Endometrial microvascular endothelial cells (primary cell): Measurements from ENCODE around the gene CACNA1B. TPM values are rescaled to one million over a fixed set of nuclear protein-coding genes. Genes with fewer than 3 reads are reported as not detected.
"Not testable (repeated sequence)": the region's sequence is repeated elsewhere in the genome, so short reads cannot be mapped to it uniquely, and the experiment has no call there.

ENCODE experiments used
- in situ Hi-C: cut with HindIII; loops from 2 replicates; pipeline ENCODE4 v1.10.0; 2017; ENCODE audit warnings: low sequenced_read_pairs, low pct_unique_long_range_greater_than_20kb; ENCODE audit errors: inconsistent ontology term
- total RNA-seq: library from RNA; depleted of rRNA; stranded (reverse); fragments of >200 nt; gene quantifications from one replicate; pipeline ENCODE4 v1.2.3, GENCODE V29; 2015; ENCODE audit errors: inconsistent ontology term

The CACNA1B gene
- total RNA-seq, 1 donor from 2014 or later = not detected

DNA sequence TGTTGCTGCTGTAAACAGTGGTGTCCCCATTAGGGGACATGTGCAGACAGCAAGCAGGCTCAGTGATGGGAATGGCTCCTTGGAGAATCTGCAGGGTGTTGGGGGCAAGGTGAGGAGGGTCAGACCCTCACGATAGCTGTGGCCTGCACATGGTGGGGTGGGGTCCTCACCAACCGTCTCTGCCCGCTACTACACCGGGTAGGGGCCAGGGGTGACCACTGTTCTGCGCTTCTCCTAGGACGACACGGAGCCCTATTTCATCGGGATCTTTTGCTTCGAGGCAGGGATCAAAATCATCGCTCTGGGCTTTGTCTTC lies 4.9 kb downstream of the CACNA1B start:
- in situ Hi-C loops = no loop called here

GRCh38 chr9:137883977-137884376 lies 6.4 kb downstream of the CACNA1B start:
- in situ Hi-C loops = not testable (repeated sequence)

DNA sequence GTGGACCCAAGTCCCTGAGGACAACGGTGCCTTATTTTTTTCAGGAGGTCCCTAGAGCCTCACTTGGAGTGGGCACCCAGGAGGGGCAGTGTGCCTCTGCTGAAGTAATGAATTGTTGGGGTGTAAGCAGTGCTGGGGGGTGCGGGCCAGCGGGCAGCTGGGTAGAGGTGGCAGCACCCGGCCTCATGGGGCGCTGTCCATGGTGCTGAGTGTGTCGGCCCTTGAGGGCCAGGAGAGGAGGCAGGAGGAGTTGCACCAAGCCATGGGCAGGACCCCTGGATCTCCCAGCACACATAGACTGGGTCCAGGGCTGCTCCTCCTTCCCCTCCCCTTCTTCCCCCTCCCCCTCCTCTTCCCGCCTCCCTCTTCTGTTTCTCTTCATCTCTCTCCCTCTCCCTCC lies 7.0 kb downstream of the CACNA1B start:
- in situ Hi-C loops = not testable (repeated sequence)

GRCh38 chr9:137885121-137885520 lies 7.5 kb downstream of the CACNA1B start:
- in situ Hi-C loops = not testable (repeated sequence)

GRCh38 chr9:137888621-137889020 lies 11.0 kb downstream of the CACNA1B start:
- in situ Hi-C loops = not testable (repeated sequence)

DNA sequence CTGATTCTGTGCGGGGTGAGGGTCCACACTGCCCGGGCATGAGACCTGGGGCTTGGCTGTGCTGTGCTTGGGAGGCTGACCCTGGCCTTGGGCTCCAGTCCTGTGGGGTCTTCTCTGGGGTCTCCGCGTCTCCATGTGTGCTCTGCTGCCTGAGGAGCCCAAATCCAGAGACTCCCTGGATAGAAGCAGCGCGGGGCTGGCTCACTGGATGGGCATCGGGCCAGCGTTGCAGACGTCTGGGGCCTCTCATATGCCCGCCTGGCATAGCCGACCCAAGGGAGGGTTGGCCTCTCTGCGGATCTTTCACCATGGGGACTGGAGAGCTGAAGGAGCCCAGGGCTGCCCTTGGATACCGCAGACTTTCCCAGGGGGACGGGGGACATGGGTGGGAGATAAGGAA lies 12.4 kb downstream of the CACNA1B start:
- in situ Hi-C loops = not testable (repeated sequence)

- in situ Hi-C loops = not testable (repeated sequence)
Observed at GRCh38 chr9:137890768-137891587, 13.4 kb downstream of the CACNA1B start.

DNA sequence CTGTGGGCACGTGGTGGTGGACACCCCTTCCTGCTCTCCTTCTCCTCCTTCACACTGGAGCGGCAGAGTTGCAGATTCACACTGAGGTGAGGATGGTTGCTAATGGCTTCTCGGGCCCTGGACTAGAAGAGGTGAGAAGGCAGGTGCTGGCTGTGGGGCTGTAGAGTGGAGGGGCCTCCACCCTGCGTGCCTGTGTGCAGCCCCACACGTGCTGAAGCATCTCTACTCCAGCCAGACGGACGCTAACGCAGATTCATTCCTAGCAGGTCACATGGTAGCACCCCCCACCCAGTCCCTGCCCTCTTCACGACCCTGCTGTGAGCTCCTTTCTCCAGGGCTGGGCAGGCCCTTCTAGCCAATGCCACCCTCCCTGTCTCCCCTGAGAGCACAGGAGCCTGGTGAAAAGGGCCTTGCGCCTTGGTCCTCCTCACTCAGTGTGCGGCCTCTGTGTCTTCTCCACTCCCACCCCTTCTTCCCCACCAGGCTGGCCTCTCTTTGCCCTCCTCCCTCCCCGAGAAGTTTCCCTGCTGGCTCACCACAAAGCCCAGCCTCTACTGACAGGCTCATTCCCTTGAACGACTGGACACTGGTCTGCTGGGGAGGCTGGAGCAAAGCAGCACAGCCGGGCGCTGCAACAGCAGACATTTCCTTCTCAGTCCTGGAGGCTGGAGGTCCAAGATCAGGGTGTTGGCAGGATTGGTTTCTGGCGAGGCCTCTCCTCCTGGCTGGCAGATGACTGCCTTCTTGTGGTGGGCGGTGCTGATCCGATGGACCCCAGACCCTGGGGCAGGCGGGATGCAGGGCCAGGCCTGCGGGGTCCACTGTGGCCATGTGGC lies 14.2 kb downstream of the CACNA1B start:
- in situ Hi-C loops = no loop called here

GRCh38 chr9:137892424-137893191 lies 15.0 kb downstream of the CACNA1B start:
- in situ Hi-C loops = no loop called here

- in situ Hi-C loops = no loop called here
Observed at GRCh38 chr9:137893670-137894069, 16.1 kb downstream of the CACNA1B start.

DNA sequence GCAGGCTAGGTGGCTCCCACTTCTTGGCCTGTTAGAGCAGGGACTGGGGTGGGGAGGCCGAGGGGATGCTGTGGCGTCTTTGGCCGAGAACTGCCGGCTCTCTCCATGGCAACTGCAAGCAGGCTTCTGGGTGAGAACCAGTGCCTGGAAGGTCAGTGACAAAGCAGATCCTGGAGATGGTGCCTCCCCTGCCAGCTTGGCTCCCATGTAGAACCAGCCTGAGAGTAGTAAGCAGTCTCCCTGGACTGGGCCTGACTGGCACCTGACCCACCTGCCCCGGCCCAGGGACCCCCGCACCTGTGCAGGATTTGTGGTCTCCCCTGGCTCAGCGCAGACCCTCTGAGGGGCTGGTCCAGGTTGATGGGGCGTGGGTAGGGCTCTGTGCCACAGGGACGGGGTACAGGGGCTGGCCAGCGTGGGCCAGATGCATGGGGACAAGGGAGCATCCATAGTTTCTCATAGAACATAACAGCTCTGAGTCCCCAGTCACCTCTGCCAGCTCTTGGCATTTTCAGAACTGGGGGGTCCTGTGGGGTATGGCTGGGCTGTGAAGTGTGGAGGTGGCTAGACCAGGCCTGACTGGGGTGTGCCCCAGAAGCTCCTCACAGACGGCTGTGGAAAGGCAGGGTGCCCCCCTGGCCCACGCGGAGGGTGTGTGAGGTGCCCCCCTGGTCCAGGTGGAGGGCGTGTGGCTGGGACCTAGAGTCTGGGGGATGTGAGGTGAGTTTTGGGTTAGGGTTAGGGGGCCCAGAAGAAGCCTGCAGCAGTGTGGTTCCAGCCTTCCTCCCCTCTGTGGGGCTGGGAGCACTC lies 22.2 kb downstream of the CACNA1B start:
- in situ Hi-C loops = no loop called here

DNA sequence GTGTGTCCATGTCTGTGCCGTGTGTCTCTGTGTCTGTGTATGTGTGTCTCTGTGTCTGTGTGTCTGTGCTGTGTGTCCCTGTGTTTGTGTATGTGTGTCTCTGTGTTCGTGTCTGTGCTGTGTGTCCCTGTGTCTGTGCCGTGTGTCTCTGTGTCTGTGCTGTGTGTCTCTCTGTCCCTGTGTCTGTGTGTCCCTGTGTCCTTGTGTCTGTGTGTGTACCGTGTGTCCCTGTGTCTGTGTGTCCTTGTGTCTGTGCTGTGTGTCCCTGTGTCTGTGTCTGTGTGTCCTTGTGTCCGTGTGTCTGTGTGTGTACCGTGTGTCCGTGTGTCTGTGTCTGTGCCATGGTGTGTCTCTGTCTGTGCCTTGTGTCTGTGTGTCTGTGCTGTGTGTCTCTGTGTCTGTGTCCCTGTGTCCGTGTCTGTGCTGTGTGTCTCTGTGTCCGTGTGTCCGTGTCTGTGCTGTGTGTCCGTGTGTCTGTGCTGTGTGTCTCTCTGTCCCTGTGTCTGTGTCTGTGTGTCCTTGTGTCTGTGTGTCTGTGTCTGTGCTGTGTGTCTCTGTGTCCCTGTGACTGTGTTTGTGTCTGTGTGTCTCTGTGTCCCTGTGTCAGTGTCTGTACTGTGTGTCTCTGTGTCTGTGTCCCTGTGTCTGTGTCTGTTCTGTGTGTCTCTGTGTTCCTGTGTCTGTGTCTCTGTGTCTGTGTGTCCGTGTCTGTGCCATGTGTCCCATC lies 23.2 kb downstream of the CACNA1B start:
- in situ Hi-C loops = no loop called here

DNA sequence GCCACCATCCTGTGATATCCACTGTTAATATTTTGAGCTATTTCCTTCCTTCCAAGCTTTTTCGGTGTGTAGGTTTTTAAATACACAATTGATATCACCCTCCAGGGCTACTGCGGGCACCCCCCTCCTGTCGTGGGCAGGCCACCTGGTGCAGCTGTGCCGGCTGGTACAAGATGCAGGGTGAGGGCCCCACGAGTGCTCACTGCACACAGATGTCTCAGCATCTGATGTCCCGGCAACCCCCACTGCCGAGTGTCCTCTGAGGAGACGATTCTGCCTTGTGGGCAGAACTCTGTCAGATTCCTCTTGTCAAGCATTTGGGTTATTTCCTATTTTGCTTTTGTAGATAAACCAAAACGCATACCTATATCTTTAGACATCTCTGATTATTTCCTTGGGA lies 25.1 kb downstream of the CACNA1B start:
- in situ Hi-C loops = no loop called here

GRCh38 chr9:137905740-137906139 lies 28.2 kb downstream of the CACNA1B start:
- in situ Hi-C loops = no loop called here

DNA sequence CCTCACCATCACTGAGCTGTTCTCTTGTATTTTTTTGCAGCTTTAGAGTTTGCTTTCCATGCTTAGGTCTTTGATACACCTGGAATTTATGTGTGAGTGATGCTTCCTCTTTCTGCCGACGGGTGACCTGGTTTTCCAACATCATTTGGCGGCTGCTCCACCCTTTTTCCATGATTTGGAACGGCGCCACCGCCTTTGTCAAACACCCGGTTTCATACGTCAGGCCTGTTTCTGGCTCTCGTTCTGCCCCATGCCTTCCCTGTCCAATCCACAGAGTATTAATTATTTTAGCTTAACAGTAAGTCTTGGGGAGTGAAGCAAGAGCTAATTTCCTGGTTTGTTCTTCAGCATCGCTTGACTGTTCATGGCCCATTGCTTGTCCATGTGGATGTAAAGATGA lies 30.2 kb downstream of the CACNA1B start:
- in situ Hi-C loops = no loop called here

DNA sequence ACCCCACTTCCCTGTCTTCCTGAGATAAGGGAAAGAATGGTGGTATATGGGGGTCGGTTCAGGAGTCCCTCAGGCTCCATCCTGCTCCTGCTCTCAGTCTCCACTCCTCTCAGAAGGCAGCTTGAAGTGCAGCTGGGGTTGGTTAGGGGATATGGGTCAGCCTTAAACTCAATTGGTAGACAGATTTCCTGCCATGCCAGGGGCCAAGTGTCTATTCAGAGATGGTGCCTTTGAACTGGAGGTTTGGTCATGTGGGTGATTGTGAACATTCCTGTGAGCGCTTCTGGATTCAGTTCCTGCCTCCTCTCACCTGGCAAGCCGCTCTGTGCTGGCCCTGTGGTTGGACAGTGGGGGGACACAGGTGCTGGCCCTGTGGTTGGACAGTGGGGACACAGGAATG lies 35.1 kb downstream of the CACNA1B start:
- in situ Hi-C loops = no loop called here

DNA sequence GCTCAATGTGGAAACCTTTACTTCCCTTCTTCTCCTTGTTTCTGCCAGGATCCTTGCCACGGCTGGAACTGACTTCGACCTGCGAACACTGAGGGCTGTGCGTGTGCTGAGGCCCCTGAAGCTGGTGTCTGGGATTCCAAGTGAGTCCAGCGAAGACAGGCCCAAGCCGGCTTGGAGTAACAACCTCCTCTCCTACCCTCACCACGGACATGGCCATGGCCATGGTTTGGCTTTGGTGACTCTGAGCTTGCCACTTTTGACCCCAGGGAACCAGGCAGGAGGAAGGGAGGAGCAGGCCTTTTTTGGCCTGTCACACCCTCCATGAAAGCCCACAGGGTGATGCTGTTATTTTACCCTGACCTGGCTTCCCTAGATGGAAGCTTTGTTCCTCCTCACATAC lies 35.5 kb downstream of the CACNA1B start:
- in situ Hi-C loops = no loop called here
